ENCODE results near the gene CAMTA1. TPM values are rescaled to one million over a fixed set of nuclear protein-coding genes. Genes with fewer than 3 reads are reported as not detected.

The CAMTA1 gene
- total and polyA plus RNA-seq, 4 donors = 90.5 to 236 (median 195) TPM

GRCh38 chr1:7174980-7175906, 390.0 kb downstream of the CAMTA1 start:
- DNase-seq (ENCODE audit: low read depth in 4 of 6, low spot score in 6 of 6) = peak in 1 of 6 donors; percentile 54
- Histone ChIP-seq H3K4me1 (ENCODE audit: control insufficient read depth, insufficient read depth, low read length) (peaks cover 28% of the 10 kb centered on the region), H3K9me3 (ENCODE audit: control insufficient read depth, insufficient read depth, low read length) (no peaks in the 10 kb centered on the region), H3K4me3 (ENCODE audit: low read depth, low read length) (no peak overlapping the region), H3K36me3 (ENCODE audit: control insufficient read depth, insufficient read depth, low read length) (no peaks in the 10 kb centered on the region), H3K27ac (ENCODE audit: low read depth, low read length) (no peak overlapping the region), H3K27me3 (ENCODE audit: control insufficient read depth, insufficient read depth, low read length) (no peaks in the 10 kb centered on the region)
- WGBS (ENCODE audit: insufficient coverage) = 85% methylated on average over 11 of the region's 15 CpGs

DNA sequence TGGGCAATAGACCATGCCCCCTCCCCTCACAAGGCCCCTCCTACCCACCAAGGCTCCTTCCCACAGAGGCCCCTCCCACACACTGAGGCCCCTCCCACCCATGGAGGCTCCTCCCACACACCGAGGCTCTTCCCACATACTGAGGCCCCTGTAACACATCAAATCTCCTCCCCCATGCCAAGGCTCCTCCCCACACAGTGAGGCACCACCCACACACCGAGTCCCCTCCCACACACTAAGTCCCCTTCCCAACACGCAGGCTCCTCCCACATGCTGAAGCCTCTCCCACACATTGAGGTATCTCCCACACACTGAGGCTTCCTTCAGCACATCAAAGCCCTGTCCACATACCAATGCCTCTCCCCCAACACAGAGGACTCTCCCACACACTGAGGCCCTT, 391.8 kb downstream of the CAMTA1 start:
- Histone ChIP-seq H3K36me3 (ENCODE audit: control insufficient read depth, insufficient read depth, low read length) (no peaks in the 10 kb centered on the region), H3K27ac (ENCODE audit: low read depth, low read length) (no peak overlapping the region), H3K9me3 (ENCODE audit: control insufficient read depth, insufficient read depth, low read length) (peaks cover 6% of the 10 kb centered on the region), H3K27me3 (ENCODE audit: control insufficient read depth, insufficient read depth, low read length) (no peaks in the 10 kb centered on the region), H3K4me3 (ENCODE audit: low read depth, low read length) (no peak overlapping the region), H3K4me1 (ENCODE audit: control insufficient read depth, insufficient read depth, low read length) (peaks cover 28% of the 10 kb centered on the region)
- DNase-seq (ENCODE audit: low read depth in 4 of 6, low spot score in 6 of 6) = no peak
- WGBS (ENCODE audit: insufficient coverage) = 97% methylated on average over 3 of the region's 3 CpGs

DNA sequence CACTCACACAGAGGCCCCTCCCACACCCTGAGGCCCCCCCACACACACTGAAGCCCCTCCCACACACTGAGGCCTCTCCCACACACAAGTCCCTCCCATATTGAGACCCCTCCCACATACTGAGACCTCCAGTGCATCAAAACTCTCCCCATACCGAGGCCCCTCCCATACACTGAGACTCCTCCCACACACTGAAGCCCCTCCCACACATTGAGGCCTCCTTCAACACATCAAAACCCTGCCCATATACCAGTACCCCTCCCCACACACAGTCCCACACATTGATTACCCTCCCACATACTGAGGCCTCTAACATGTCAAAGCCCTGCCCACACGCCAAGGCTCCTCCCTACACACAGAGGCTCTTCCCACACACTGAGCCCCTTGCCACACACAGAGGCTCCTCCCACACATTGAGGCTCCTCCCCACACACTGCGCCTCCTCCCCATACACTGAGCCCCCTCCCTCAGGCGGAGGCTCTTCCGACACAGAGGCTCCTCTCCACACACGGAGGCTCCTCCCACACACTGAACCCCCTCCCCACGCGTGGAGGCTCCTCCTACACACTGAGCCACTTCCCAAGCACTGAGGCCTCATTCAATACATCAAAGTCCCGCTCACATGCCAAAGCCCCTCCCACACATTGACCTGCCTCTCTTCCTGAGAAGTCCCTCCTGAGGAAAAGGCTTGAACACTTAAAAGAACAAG, 392.3 kb downstream of the CAMTA1 start:
- no peaks in the 10 kb centered on the region for H3K27me3 ChIP-seq (ENCODE audit: control insufficient read depth, insufficient read depth, low read length)
- 34% methylated on average over 9 of the region's 9 CpGs for WGBS (ENCODE audit: insufficient coverage)
- no peaks in the 10 kb centered on the region for H3K36me3 ChIP-seq (ENCODE audit: control insufficient read depth, insufficient read depth, low read length)
- H3K9me3 ChIP-seq (ENCODE audit: control insufficient read depth, insufficient read depth, low read length) = peaks cover 6% of the 10 kb centered on the region
- H3K27ac ChIP-seq (ENCODE audit: low read depth, low read length) = peak overlapping the region; percentile 15
- peaks cover 23% of the 10 kb centered on the region for H3K4me1 ChIP-seq (ENCODE audit: control insufficient read depth, insufficient read depth, low read length)
- DNase-seq (ENCODE audit: low read depth in 4 of 6, low spot score in 6 of 6) = peak in 2 of 6 donors; percentile 51 to 78
- no peak overlapping the region for H3K4me3 ChIP-seq (ENCODE audit: low read depth, low read length)

DNA sequence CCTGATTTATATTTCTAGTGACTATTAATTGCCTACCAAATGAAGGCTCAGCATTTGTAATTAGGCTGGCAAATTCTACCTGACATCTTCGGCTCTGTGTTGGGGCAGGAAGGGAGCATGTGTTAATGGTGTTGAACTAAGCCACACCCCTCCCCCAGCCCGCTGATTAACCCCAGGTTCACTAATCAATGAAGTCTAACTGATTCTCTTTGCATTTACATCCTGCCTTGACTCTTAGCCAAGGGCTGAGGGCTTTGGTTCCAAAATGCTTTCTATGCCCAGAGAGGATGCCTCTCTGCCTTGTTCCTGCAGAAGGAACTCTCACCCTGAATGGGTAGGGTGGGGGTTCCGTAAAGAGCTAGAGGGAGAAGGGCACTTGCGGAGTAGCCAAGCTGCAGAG, 393.1 kb downstream of the CAMTA1 start:
- Histone ChIP-seq H3K27me3 (ENCODE audit: control insufficient read depth, insufficient read depth, low read length) (no peaks in the 10 kb centered on the region), H3K36me3 (ENCODE audit: control insufficient read depth, insufficient read depth, low read length) (no peaks in the 10 kb centered on the region), H3K4me1 (ENCODE audit: control insufficient read depth, insufficient read depth, low read length) (peaks cover 16% of the 10 kb centered on the region), H3K27ac (ENCODE audit: low read depth, low read length) (no peak overlapping the region), H3K4me3 (ENCODE audit: low read depth, low read length) (no peak overlapping the region), H3K9me3 (ENCODE audit: control insufficient read depth, insufficient read depth, low read length) (peaks cover 6% of the 10 kb centered on the region)
- 70% methylated on average over 2 of the region's 4 CpGs for WGBS (ENCODE audit: insufficient coverage)
- DNase-seq (ENCODE audit: low read depth in 4 of 6, low spot score in 6 of 6) = peak in 2 of 6 donors; percentile 21 to 65

DNA sequence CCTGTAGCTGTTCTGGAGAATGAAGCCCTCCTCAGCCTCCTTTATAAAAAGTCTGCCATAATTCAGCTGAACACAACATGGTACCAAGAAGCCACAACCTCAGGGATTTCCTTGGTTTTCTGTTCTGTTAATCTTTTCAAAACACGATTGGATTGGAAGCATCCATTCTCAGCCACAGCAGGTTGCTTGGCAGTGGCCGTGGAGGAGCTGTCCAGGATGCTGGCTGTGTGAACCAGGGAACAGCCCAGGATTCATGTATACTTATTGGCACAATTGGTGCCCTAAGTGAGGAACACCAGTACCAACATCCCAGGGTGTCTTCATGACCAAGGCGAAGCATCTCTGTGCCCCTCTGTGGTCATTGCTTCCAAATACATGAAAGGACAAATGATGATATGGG, 393.5 kb downstream of the CAMTA1 start:
- WGBS (ENCODE audit: insufficient coverage) = 34% methylated on average over 2 of the region's 3 CpGs
- H3K36me3 ChIP-seq (ENCODE audit: control insufficient read depth, insufficient read depth, low read length) = no peaks in the 10 kb centered on the region
- no peak overlapping the region for H3K4me3 ChIP-seq (ENCODE audit: low read depth, low read length)
- no peak overlapping the region for H3K27ac ChIP-seq (ENCODE audit: low read depth, low read length)
- peaks cover 15% of the 10 kb centered on the region for H3K4me1 ChIP-seq (ENCODE audit: control insufficient read depth, insufficient read depth, low read length)
- H3K27me3 ChIP-seq (ENCODE audit: control insufficient read depth, insufficient read depth, low read length) = no peaks in the 10 kb centered on the region
- DNase-seq (ENCODE audit: low read depth in 4 of 6, low spot score in 6 of 6) = no peak
- H3K9me3 ChIP-seq (ENCODE audit: control insufficient read depth, insufficient read depth, low read length) = peaks cover 6% of the 10 kb centered on the region

- H3K36me3 ChIP-seq (ENCODE audit: control insufficient read depth, insufficient read depth, low read length) = no peaks in the 10 kb centered on the region
- 72% methylated on average over 8 of the region's 8 CpGs for WGBS (ENCODE audit: insufficient coverage)
- H3K27ac ChIP-seq (ENCODE audit: low read depth, low read length) = no peak overlapping the region
- peaks cover 4% of the 10 kb centered on the region for H3K9me3 ChIP-seq (ENCODE audit: control insufficient read depth, insufficient read depth, low read length)
- H3K4me3 ChIP-seq (ENCODE audit: low read depth, low read length) = no peak overlapping the region
- H3K27me3 ChIP-seq (ENCODE audit: control insufficient read depth, insufficient read depth, low read length) = no peaks in the 10 kb centered on the region
- no peak for DNase-seq (ENCODE audit: low read depth in 4 of 6, low spot score in 6 of 6)
- no peaks in the 10 kb centered on the region for H3K4me1 ChIP-seq (ENCODE audit: control insufficient read depth, insufficient read depth, low read length)
Observed at GRCh38 chr1:7185721-7186120, 400.5 kb downstream of the CAMTA1 start.

DNA sequence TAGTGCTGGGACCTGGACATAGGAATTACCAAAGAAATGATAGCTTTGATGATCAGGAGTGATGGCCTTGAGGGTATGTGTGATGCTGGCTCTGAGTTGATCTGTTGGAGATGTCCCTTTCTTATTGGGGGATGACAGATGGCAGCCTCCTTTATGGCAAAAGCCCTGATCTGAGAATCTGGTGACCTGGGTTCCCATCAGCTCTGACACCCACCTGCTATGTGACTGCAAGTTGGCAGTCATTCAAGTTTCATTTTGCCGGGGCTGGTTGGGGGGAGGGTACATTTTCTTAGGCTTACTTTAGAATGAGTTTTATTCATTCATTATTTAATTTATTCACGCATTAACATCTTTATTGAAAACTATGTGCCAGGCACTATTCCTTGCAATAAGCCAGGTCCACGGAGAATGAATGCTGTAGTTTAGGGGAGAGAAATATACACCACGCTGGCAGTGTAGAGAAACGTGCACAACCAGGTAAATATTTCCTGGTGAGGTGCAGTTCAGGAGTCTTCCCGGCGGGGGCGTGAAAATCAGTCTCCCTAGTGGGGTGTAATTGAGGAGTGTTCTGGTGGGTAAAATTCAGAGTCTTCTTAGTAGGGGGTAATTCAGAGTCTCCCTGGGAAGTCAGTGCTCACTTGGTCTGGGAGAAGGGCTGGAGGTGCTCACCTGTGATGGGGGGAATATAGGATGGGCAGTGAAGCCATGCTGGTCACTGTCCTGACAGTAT, 401.3 kb downstream of the CAMTA1 start:
- no peaks in the 10 kb centered on the region for H3K4me1 ChIP-seq (ENCODE audit: control insufficient read depth, insufficient read depth, low read length)
- no peak overlapping the region for H3K4me3 ChIP-seq (ENCODE audit: low read depth, low read length)
- no peaks in the 10 kb centered on the region for H3K9me3 ChIP-seq (ENCODE audit: control insufficient read depth, insufficient read depth, low read length)
- peak in 1 of 6 donors; percentile 30 for DNase-seq (ENCODE audit: low read depth in 4 of 6, low spot score in 6 of 6)
- no peak overlapping the region for H3K27ac ChIP-seq (ENCODE audit: low read depth, low read length)
- WGBS (ENCODE audit: insufficient coverage) = 44% methylated on average over 5 of the region's 8 CpGs
- H3K27me3 ChIP-seq (ENCODE audit: control insufficient read depth, insufficient read depth, low read length) = no peaks in the 10 kb centered on the region
- H3K36me3 ChIP-seq (ENCODE audit: control insufficient read depth, insufficient read depth, low read length) = no peaks in the 10 kb centered on the region

GRCh38 chr1:7187112-7187493, 401.8 kb downstream of the CAMTA1 start:
- WGBS (ENCODE audit: insufficient coverage) = 100% methylated on average over 1 of the region's 4 CpGs
- no peak overlapping the region for H3K4me3 ChIP-seq (ENCODE audit: low read depth, low read length)

GRCh38 chr1:7190261-7190660, 405.0 kb downstream of the CAMTA1 start:
- Histone ChIP-seq H3K4me3 (ENCODE audit: low read depth, low read length) (no peak overlapping the region), H3K27ac (ENCODE audit: low read depth, low read length) (no peak overlapping the region), H3K4me1 (ENCODE audit: control insufficient read depth, insufficient read depth, low read length) (no peaks in the 10 kb centered on the region), H3K9me3 (ENCODE audit: control insufficient read depth, insufficient read depth, low read length) (no peaks in the 10 kb centered on the region), H3K36me3 (ENCODE audit: control insufficient read depth, insufficient read depth, low read length) (no peaks in the 10 kb centered on the region), H3K27me3 (ENCODE audit: control insufficient read depth, insufficient read depth, low read length) (no peaks in the 10 kb centered on the region)
- no peak for DNase-seq (ENCODE audit: low read depth in 4 of 6, low spot score in 6 of 6)
- WGBS (ENCODE audit: insufficient coverage) = no CpG with 5 or more reads among the region's 3 CpGs

More at GRCh38 chr1:7187112-7187493, 401.8 kb downstream of the CAMTA1 start:
- no peaks in the 10 kb centered on the region for H3K4me1 ChIP-seq (ENCODE audit: control insufficient read depth, insufficient read depth, low read length)
- DNase-seq (ENCODE audit: low read depth in 4 of 6, low spot score in 6 of 6) = no peak
- no peaks in the 10 kb centered on the region for H3K9me3 ChIP-seq (ENCODE audit: control insufficient read depth, insufficient read depth, low read length)
- no peak overlapping the region for H3K27ac ChIP-seq (ENCODE audit: low read depth, low read length)
- H3K27me3 ChIP-seq (ENCODE audit: control insufficient read depth, insufficient read depth, low read length) = no peaks in the 10 kb centered on the region
- no peaks in the 10 kb centered on the region for H3K36me3 ChIP-seq (ENCODE audit: control insufficient read depth, insufficient read depth, low read length)
